Gastroesophageal sphincter (tissue), 4 donors: ENCODE results near the gene RAMACL. TPM values are rescaled to one million over a fixed set of nuclear protein-coding genes. Genes with fewer than 3 reads are reported as not detected.
A peak's percentile ranks its signal among the peaks of the same experiment; 100 is the strongest.

Source experiments
- ATAC-seq: fragments of 150-250 bp; one replicate; pipeline ENCODE4 v1.9.1; 2016; ENCODE audit warnings: mild to moderate bottlenecking, moderate library complexity
- H3K27ac ChIP-seq, 4 donors: fragments of 200-600 bp; sonication (generic) in 3 of 4; 1 replicate in 3 of 4; 2 replicates in 1 of 4; pipeline ENCODE4 v1.5.1; 2016 to 2019
- H3K27me3 ChIP-seq: fragments of 200-600 bp; sonication (generic); one replicate; pipeline ENCODE4 v1.5.1; 2019
- H3K36me3 ChIP-seq, 2 donors: fragments of 200-600 bp; sonication (generic); one replicate each; pipeline ENCODE4 v1.5.1; 2019; ENCODE audit warnings: control low read depth in 1 of 2
- H3K4me1 ChIP-seq, 3 donors: fragments of 200-600 bp; sonication (generic); 1 replicate in 2 of 3; 2 replicates in 1 of 3; pipeline ENCODE4 v1.5.1; 2016 to 2019; ENCODE audit warnings: control low read depth in 2 of 3
- H3K4me3 ChIP-seq, 2 donors: fragments of 200-600 bp; sonication (generic); one replicate each; pipeline ENCODE4 v1.5.1; 2019; ENCODE audit warnings: mild to moderate bottlenecking in 1 of 2, moderate library complexity in 1 of 2
- H3K9me3 ChIP-seq, 3 donors: fragments of 200-600 bp; sonication (generic); one replicate each; pipeline ENCODE4 v1.5.1; 2017 to 2019; ENCODE audit warnings: control low read depth in 2 of 3
- CTCF ChIP-seq, 4 experiments: fragments of 200-600 bp in 2 of 4; fragments of 450-650 bp in 2 of 4; sonication (generic) in 1 of 4; IDR thresholded peaks; one replicate each; pipeline ENCODE4 v1.5.1; 2017 to 2019; ENCODE audit warnings: antibody characterized with exemption in 4 of 4, mild to moderate bottlenecking in 2 of 4, moderate library complexity in 2 of 4
- EP300 ChIP-seq: sonication (generic); formaldehyde crosslinking; IDR thresholded peaks from one replicate; pipeline ENCODE4 v1.6.1; 2017; ENCODE audit warnings: antibody characterized with exemption, mild to moderate bottlenecking
- POLR2A ChIP-seq, 2 donors: fragments of 450-650 bp; IDR thresholded peaks; one replicate each; pipeline ENCODE4 v1.6.1; 2017; ENCODE audit warnings: antibody characterized with exemption in 2 of 2, mild to moderate bottlenecking in 2 of 2, moderate library complexity in 1 of 2
- POLR2AphosphoS5 ChIP-seq: sonication (generic); formaldehyde crosslinking; IDR thresholded peaks from one replicate; pipeline ENCODE4 v1.6.1; 2017; ENCODE audit warnings: antibody characterized with exemption
- WGBS, 2 donors: methylation state at CpG; one replicate each; pipeline ENCODE4 v1.1.5; 2018; ENCODE audit warnings: low coverage in 1 of 2; 5-methylcytosine and 5-hydroxymethylcytosine counted together
- total RNA-seq, 4 donors: library from RNA; depleted of rRNA; stranded (reverse); fragments of >200 nt; gene quantifications; one replicate each; pipeline ENCODE4 v1.1.0, GENCODE V29; 2016

Gene RAMACL
- total RNA-seq, 4 donors from 2014 or later = 0.27 to 2.5 (median 1.7) TPM

GRCh38 chr6:166553563-166554271 is 32.8 kb downstream of the RAMACL start:
- Histone ChIP-seq H3K4me1 (peaks cover 0 to 46% (median 0%) of the 10 kb centered on the region in 3 donors), H3K27me3 (no peaks in the 10 kb centered on the region), H3K9me3 (no peaks in the 10 kb centered on the region), H3K36me3 (no peaks in the 10 kb centered on the region), H3K27ac (peak overlapping the region in 3 of 4 donors; percentile 50 to 75 (median 56)), H3K4me3 (no peak overlapping the region)
- no peak for TF ChIP-seq POLR2AphosphoS5
- TF ChIP-seq POLR2A (IDR thresholded peaks at IDR 0.05) = no peak
- no peak for TF ChIP-seq CTCF (IDR thresholded peaks at IDR 0.05)
- TF ChIP-seq EP300 = no peak
- 32 to 38% methylated on average over 11 to 13 of the region's 13 CpGs for WGBS, 2 donors
- peak; percentile 26 for ATAC-seq

- Histone ChIP-seq H3K9me3 (no peaks in the 10 kb centered on the region), H3K36me3 (no peaks in the 10 kb centered on the region), H3K4me3 (no peak overlapping the region), H3K27me3 (no peaks in the 10 kb centered on the region), H3K27ac (no peak overlapping the region), H3K4me1 (peaks cover 0 to 46% (median 0%) of the 10 kb centered on the region in 3 donors)
- TF ChIP-seq EP300 (no peak), CTCF (IDR thresholded peaks at IDR 0.05) (no peak), POLR2A (IDR thresholded peaks at IDR 0.05) (no peak), POLR2AphosphoS5 (no peak)
- whole genome bisulfite sequencing, 2 donors = 86 to 90% methylated on average over 7 of the region's 7 CpGs
- no peak for ATAC-seq
These were observed 33.9 kb downstream of the RAMACL start for GRCh38 chr6:166552600-166552999.

GRCh38 chr6:166551754-166552495 is 34.6 kb downstream of the RAMACL start:
- ATAC-seq = no peak
- no peaks in the 10 kb centered on the region for H3K36me3 ChIP-seq
- WGBS, 2 donors = 88 to 100% methylated on average over 1 to 12 of the region's 16 CpGs
- no peak overlapping the region for H3K4me3 ChIP-seq
- no peak overlapping the region for H3K27ac ChIP-seq
- H3K4me1 ChIP-seq = peaks cover 0 to 42% (median 0%) of the 10 kb centered on the region in 3 donors
- H3K27me3 ChIP-seq = no peaks in the 10 kb centered on the region
- H3K9me3 ChIP-seq = no peaks in the 10 kb centered on the region
- TF ChIP-seq POLR2AphosphoS5 (no peak), EP300 (no peak), POLR2A (IDR thresholded peaks at IDR 0.05) (no peak), CTCF (IDR thresholded peaks at IDR 0.05) (no peak)

GRCh38 chr6:166546653-166547052 is 39.8 kb downstream of the RAMACL start:
- Histone ChIP-seq H3K9me3 (no peaks in the 10 kb centered on the region), H3K4me3 (no peak overlapping the region), H3K27me3 (no peaks in the 10 kb centered on the region), H3K4me1 (peaks cover 0 to 10% (median 0%) of the 10 kb centered on the region in 3 donors), H3K36me3 (peaks cover 0 to 3% of the 10 kb centered on the region in 2 donors), H3K27ac (no peak overlapping the region)
- WGBS, 2 donors = 97 to 100% methylated on average over 3 to 5 of the region's 6 CpGs
- TF ChIP-seq CTCF (IDR thresholded peaks at IDR 0.05) = no peak
- TF ChIP-seq POLR2A (IDR thresholded peaks at IDR 0.05) = no peak
- TF ChIP-seq POLR2AphosphoS5 = no peak
- no peak for TF ChIP-seq EP300
- ATAC-seq = no peak
